ENCODE results near the gene PMPCA. TPM values are rescaled to one million over a fixed set of nuclear protein-coding genes. Genes with fewer than 3 reads are reported as not detected.

PMPCA gene
- total RNA-seq, 4 donors from 2014 or later, result 14.8 to 33.3 (median 29.8) TPM

DNA sequence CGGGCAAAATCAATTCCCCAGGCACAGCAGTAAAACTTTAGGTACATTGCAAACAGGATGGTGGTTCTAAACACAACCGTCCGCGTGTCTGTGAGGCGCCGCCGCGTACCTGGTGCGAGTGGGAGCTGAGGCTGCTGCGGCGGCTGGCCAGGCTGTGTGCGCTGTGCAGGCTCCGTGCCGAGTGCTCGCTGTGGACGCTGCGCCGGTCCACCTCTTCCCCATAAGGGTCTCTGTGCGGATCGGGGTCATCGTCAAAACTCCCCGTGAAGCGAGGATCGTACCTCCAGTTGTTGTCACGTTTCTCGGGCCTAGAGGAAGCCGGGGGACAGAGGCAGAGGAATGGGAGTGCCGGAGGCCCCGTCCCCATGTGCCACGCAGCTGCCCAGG lies 55.7 kb downstream of the PMPCA start:
- no peak for TF ChIP-seq CTCF (IDR thresholded peaks at IDR 0.05; ENCODE audit: low read depth)

- TF ChIP-seq CTCF (IDR thresholded peaks at IDR 0.05; ENCODE audit: low read depth), result no peak
Measured at GRCh38 chr9:136467766-136468165, 57.3 kb downstream of the PMPCA start.

DNA sequence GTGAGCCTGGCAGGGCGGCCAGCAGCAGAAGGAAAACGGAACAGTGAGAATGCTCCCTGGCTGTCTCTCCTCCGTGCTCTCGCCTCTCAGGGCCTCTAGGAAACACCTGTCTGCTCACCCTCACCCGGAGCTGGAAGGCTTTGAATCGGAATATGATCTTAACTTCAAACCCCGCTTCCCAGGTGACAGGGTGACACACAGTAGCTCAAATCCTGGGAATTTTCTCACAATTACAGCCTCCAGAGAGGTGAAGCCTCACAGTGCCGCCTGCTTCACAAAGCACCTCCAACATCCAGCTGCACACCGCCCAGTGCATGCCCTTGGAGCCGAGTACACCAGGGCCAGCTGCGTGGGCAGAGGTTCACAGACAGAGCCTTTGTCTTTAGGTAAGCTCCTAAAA lies 59.9 kb downstream of the PMPCA start:
- no peak for TF ChIP-seq CTCF (IDR thresholded peaks at IDR 0.05; ENCODE audit: low read depth)

DNA sequence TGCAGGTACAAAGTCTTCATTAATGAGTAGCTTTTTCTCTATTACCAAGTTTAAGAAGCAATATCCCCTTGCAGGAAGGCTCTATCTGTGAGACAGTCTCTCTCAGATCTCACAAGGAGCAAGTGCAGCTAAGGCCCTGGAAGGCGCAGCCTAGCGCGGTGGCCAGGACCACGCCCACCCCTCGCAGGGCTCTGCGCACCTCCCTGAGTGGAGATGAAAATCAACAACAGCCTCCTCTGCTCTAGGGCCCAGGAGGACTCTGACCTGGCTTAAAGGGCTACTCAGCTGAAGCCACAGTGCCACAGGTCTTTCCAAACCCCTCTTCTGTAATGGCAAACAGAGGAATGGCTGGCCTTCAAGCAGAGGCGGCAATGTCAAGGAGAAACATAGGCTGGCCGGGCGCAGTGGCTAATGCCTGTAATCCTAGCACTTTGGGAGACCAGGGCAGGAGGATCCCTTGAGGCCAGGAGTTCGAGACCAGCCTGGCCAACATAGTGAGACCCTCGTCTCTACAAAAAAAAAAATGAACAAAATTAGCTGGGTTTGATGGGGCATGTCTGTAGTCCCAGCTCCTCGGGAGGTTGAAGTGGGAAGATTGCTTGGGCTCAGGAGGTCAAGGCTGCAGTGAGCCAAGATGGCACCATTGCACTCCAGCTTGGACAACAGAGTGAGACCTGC lies 60.5 kb downstream of the PMPCA start:
- no peak for TF ChIP-seq CTCF (IDR thresholded peaks at IDR 0.05; ENCODE audit: low read depth)

GRCh38 chr9:136471802-136472487 lies 61.5 kb downstream of the PMPCA start:
- no peak for TF ChIP-seq CTCF (IDR thresholded peaks at IDR 0.05; ENCODE audit: low read depth)

- TF ChIP-seq CTCF (IDR thresholded peaks at IDR 0.05; ENCODE audit: low read depth), result no peak
Measured at GRCh38 chr9:136472640-136473353, 62.3 kb downstream of the PMPCA start.

DNA sequence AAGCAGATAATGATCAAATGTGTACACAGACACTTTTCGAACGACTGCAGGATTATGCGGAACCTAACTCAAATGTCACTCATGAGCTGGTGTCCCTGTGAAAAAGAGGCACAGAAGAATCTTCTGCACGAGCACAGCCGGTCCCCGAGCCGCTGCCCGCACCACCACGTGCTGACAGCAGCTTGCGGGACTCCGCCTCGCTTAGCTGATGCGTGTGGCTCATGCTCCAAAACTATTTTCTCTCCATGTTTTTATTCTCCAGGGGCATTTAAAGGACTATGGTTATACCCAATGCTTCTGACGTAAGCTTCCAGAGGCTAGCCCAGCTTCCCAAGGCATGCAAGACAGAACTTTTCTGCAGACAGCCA lies 62.9 kb downstream of the PMPCA start:
- TF ChIP-seq CTCF (IDR thresholded peaks at IDR 0.05; ENCODE audit: low read depth), result no peak

Measured in subcutaneous adipose tissue (tissue), 4 donors.